Effector memory CD4-positive, alpha-beta T cell (primary cell): ENCODE data around the gene GNG7.
"Not testable (repeated sequence)": the region's sequence is repeated elsewhere in the genome, so short reads cannot be mapped to it uniquely, and the experiment has no call there.

Experiments
- DNase-seq, 3 donors: peaks; one replicate each; pipeline ENCODE4 v3.0.0-alpha.2; 2020
- H3K27ac ChIP-seq: 2 replicates; pipeline ENCODE4 v1.7.0; 2013; ENCODE audit warnings: mild to moderate bottlenecking, low read length, moderate library complexity; ENCODE audit not compliant: insufficient read depth, poor library complexity, severe bottlenecking
- H3K27me3 ChIP-seq: replicated peaks from 2 replicates; pipeline ENCODE4 v1.7.0; 2013; ENCODE audit warnings: mild to moderate bottlenecking, low read length; ENCODE audit not compliant: insufficient read depth, control insufficient read depth, poor library complexity, severe bottlenecking
- H3K36me3 ChIP-seq: 2 replicates; pipeline ENCODE4 v1.7.0; 2013; ENCODE audit warnings: mild to moderate bottlenecking, low read length, moderate library complexity; ENCODE audit not compliant: control insufficient read depth, insufficient read depth
- H3K4me1 ChIP-seq: 2 replicates; pipeline ENCODE4 v1.7.0; 2013; ENCODE audit warnings: low read length, mild to moderate bottlenecking; ENCODE audit not compliant: control insufficient read depth, insufficient read depth, poor library complexity, severe bottlenecking
- H3K4me3 ChIP-seq: 2 replicates; pipeline ENCODE4 v1.7.0; 2013; ENCODE audit warnings: low read length, low read depth, mild to moderate bottlenecking; ENCODE audit not compliant: insufficient read depth, poor library complexity, severe bottlenecking
- H3K9me3 ChIP-seq: 2 replicates; pipeline ENCODE4 v1.7.0; 2013; ENCODE audit warnings: mild to moderate bottlenecking, low read length, moderate library complexity; ENCODE audit not compliant: control insufficient read depth

GNG7 gene

DNA sequence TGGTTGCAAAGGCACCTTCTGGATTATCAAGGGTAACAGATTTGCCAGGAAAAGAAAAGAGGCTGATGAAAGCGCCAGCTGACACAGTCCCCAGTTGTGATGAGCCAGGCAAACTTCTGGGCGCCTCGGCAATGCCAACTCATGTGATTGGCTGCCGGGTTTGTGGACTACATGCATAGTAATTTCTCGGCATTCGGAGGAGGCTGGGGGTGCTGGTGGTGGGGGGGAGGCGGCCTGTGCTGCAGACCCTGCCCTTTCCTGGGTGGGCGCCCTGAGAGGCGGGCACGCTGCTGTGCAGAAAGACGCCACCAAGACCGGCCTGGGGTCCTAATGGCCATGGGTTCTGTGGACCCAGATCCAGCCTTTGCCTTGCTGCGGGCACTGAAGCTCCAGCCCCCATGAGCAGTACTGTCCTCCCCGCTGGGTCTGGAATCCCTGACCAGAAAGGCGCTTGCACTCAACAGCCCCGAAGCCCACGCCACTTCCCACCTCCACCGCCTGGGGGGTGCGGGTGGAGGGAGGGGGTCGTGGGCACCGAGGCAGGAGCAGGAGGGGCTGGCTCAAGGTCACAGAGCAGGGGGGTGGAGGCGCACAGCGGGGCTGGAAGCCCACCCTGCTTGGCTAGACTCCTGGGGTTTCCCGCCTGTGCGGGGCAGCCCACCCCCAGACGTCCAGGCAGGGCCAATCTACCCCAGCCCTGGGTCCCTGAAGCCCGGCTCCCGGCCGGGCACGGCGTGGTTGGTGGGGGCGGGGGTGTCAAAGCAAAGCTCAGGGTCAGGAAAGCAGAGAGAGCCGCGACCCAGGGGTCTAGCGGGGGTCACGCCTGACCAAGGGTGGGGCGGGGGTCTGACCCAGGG lies 17.7 kb upstream of the GNG7 start:
- Histone ChIP-seq H3K36me3 (no peaks in the 10 kb centered on the region), H3K27ac (no peak overlapping the region)

DNA sequence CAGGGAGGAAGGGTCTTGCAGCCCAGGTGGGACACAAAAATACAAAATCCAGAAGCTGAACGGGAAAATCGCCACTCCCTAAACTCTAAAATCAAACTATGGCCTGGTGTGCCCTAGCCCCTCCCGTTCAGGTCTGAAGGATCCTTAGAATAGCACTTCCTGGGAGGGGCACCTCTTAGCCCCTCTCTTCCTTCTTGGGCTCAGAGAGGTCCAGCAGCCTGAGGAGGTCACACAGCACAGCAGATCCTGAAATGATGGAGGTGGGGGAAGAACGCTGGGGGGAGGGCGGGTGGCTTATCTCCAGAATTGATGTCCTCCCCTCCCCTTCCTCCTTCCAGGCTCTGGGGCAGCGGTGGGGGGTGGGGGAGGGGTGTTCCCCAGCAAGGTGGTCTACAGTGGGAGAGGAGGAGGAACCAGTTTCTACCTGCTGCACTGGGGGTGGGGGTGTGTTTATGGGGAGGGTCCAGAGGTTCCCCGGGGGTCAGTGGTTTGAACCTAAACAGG lies 16.8 kb upstream of the GNG7 start:
- peaks cover 25% of the 10 kb centered on the region for H3K27me3 ChIP-seq
- no peaks in the 10 kb centered on the region for H3K36me3 ChIP-seq
- H3K4me3 ChIP-seq = no peak overlapping the region
- no peaks in the 10 kb centered on the region for H3K9me3 ChIP-seq
- H3K27ac ChIP-seq = no peak overlapping the region
- peaks cover 10% of the 10 kb centered on the region for H3K4me1 ChIP-seq
- no peak for DNase-seq

More for the DNA sequence above, 17.7 kb upstream of the GNG7 start:
- Histone ChIP-seq H3K9me3 (no peaks in the 10 kb centered on the region), H3K4me3 (no peak overlapping the region), H3K4me1 (peaks cover 10% of the 10 kb centered on the region), H3K27me3 (peaks cover 25% of the 10 kb centered on the region)
- DNase-seq = no peak

DNA sequence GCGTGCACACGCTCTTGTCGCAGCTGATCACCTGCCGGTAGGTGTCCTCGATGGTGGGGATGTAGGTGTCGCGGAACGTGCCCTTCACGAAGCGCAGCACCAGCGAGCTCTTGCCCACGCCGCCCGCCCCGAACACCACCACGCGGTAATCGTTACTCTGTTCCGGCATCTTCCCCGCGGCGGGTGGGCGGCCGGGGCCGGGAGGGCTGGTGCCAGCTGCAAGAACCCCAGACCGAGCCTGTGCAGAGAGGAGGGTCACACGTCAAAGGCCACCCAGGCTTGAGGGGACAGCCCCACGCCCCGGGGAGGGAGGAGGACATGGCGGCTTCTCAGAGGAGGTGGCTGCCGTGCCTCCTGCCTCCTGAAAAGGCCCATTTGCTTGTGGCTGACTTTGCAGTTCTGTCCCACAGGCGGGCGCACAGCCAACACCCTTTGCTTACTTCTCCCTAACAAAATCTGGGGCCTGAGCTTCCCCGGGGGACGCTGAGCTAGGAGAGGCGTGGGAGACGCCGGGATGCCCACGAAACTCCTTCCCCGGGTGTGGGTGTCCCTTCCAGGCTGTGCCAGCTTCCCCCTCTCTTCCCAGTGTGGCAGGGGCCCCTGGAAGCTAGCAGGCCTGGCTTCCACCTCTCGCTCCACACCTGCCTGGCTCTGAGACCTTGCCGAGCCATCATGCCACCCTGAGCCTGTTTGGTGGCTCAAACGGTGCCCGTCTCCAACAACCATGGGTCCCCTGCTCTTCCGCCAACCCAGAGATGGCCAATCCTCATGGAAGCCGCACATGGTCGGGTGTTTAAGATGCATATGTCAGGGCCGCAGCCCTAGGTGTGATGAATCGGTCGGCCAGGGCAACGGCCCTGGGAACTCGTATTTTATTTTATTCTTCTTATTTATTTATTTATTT lies 15.4 kb upstream of the GNG7 start:
- Histone ChIP-seq H3K4me1 (peaks cover 10% of the 10 kb centered on the region), H3K4me3 (no peak overlapping the region), H3K27ac (no peak overlapping the region), H3K9me3 (no peaks in the 10 kb centered on the region), H3K27me3 (peaks cover 22% of the 10 kb centered on the region), H3K36me3 (no peaks in the 10 kb centered on the region)
- no peak for DNase-seq

DNA sequence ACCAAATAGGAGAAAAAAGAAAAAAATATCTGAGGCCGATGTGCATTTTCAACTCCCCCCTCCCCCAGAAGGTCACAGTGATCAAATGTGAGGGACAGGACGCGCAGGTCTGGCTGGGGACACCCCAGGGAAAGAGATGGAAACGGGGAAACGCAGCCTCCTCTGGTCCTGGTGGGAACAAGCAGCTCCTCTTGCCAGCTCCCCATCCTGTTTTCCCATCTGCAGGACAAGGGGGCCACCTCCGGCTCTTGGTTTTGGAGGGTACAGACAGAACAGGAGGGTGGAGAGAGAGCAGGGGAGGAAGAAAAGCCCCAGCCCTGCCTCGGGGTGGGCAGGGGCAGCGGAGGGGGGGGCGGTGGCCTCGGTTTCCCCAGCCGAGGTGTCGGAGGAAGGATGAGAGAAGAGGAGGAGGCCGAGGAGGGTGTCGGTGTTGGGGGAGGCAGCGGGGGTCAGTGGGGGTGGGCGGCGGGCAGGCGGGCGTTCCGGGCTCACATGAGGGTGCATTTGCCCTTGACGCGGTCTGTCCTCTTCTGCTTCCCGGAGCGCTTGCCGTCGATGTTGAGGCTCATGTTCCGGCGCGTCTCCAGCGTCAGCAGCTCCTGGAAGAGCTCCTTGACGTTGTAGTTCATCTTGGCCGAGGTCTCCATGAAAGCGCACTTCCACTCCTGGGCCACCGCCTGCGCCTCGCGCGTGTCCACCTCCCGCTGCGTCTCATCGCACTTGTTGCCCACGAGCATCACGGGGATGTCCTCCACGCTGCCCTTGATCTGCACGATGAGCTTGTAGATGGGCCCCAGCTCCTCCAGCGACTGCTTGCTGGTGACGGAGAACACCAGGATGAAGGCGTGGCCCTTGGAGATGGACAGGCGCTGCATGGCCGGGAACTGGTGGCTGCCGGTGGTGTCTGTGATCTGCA lies 14.5 kb upstream of the GNG7 start:
- H3K27me3 ChIP-seq = peaks cover 20% of the 10 kb centered on the region

DNA sequence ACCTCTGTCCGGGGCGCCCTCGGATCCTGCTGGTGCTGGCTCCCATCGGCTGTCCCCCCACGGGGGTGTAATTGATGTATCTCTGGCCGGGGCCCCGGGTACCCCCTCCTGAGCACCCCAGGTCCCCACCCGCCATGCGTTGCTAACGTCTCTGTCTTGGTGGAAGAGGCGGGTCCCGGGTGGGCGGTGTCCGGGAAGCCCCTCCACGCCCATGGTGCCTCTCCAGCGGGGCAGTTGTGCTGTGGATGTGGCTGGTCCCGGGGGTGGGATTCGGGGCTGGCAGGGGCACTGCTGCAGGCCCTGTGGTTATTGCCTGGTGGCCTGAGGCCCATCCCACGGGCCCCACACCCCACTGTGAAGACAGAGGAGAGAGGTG lies 13.8 kb upstream of the GNG7 start:
- Histone ChIP-seq H3K9me3 (no peaks in the 10 kb centered on the region), H3K36me3 (no peaks in the 10 kb centered on the region), H3K4me1 (peaks cover 6% of the 10 kb centered on the region), H3K4me3 (no peak overlapping the region), H3K27ac (no peak overlapping the region), H3K27me3 (peaks cover 14% of the 10 kb centered on the region)
- no peak for DNase-seq

More for the DNA sequence above, 14.5 kb upstream of the GNG7 start:
- DNase-seq = no peak
- Histone ChIP-seq H3K4me1 (peaks cover 10% of the 10 kb centered on the region), H3K36me3 (no peaks in the 10 kb centered on the region), H3K4me3 (no peak overlapping the region), H3K27ac (no peak overlapping the region), H3K9me3 (no peaks in the 10 kb centered on the region)

DNA sequence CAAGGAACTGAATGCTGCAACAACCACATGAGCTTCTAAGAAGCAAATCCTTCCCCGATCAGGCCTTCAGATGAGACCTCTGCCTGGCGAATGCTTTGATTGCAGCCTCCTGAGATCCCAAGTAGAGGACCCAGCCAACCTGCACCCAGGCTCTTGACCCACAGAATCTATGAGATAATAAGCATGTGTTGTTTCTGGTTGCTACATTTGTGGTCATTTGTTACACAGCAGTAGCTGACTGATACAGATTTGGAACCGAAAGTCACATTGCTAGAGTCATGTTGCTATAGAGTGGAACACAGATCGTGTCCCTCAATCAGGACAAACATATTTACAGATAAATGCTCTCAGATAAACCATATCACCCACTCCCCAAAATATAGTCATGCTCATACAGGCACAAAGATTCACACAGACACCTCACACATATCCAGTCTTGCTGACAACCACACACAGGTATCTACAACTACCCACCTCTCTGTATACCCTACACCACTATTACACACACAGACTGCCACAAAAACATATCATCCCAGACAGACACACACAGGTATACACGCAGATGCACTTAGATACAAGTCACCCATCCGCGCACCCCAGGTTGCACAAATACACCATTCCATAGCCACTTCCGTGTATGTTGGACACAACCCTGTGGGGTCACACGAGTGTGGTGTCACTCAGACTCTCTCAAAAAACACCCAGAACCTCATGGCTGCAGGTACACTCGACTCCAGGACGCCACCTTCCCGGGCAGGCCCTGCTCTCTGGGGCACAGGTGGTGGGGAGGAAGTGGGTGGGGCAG lies 13.2 kb upstream of the GNG7 start:
- no peak for DNase-seq
- no peak overlapping the region for H3K27ac ChIP-seq
- no peaks in the 10 kb centered on the region for H3K9me3 ChIP-seq
- H3K36me3 ChIP-seq = no peaks in the 10 kb centered on the region
- H3K27me3 ChIP-seq = peaks cover 13% of the 10 kb centered on the region
- H3K4me1 ChIP-seq = peaks cover 5% of the 10 kb centered on the region
- H3K4me3 ChIP-seq = no peak overlapping the region

DNA sequence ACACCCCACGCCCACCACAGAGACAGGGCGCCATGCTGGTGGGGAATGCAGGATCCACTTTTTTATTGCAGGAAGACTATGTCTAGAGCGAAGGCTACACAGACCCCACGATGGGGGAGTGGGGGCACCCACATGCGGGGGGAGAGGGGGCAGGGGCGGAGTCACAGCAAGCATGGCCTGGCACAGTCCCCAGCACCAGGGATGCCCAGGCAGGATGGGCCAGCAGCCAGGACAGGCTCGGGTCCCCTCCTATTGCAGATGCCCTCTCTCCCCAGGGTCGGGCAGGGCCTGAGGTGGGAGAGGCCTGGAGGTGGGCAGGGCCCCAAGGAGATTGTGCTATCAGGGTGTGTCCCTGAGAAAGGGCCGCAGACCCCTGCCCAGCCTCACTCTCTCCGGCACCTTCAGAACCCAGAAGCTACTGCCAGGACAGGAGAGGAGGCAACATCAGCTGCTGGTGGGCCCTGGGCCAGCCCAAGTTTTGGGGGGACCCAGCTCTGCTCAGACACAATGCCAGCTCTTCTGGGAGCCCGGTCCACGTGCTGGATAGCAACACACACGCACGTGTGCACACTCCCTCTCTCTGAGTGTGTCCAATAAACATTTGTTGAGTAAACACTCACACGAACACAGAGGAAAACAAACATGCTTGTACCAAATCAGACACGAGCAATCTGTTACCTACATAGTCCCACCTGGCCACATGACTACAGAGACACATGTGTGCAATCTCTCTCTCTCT lies 12.2 kb upstream of the GNG7 start:
- Histone ChIP-seq H3K36me3 (no peaks in the 10 kb centered on the region), H3K9me3 (no peaks in the 10 kb centered on the region), H3K4me1 (no peaks in the 10 kb centered on the region), H3K4me3 (no peak overlapping the region), H3K27ac (no peak overlapping the region), H3K27me3 (peaks cover 4% of the 10 kb centered on the region)
- no peak for DNase-seq

DNA sequence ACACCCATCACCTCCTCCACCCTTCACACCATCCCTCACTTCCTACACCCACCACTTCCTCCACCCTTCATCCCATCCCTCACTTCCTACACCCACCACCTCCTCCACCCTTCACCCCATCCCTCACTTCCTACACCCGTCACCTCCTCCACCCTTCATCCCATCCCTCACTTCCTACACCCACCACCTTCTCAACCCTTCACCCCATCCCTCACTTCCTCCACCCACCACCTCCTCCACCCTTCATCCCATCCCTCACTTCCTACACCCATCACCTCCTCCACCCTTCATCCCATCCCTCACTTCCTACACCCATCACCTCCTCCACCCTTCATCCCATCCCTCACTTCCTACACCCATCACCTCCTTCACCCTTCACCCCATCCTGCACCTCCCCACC lies 11.6 kb upstream of the GNG7 start:
- DNase-seq, H3K27ac ChIP-seq, H3K4me3 ChIP-seq, H3K36me3 ChIP-seq, H3K9me3 ChIP-seq, H3K27me3 ChIP-seq, H3K4me1 ChIP-seq: not testable (repeated sequence)
